ENCODE measurements around the gene IRAG1. TPM values are rescaled to one million over a fixed set of nuclear protein-coding genes. Genes with fewer than 3 reads are reported as not detected.

IRAG1 gene
- total RNA-seq, 2 donors from 2014 or later = 4.2 to 7.3 TPM

- Histone ChIP-seq H3K4me3 (ENCODE audit: low read length) (no peak overlapping the region), H3K9ac (ENCODE audit: extremely low read depth, low read length, poor library complexity, severe bottlenecking) (no peak overlapping the region), H3K4me1 (ENCODE audit: control insufficient read depth, insufficient read depth, low read length) (no peaks in the 10 kb centered on the region), H3K27me3 (ENCODE audit: control insufficient read depth, insufficient read depth, low read length, poor library complexity, severe bottlenecking) (no peaks in the 10 kb centered on the region), H3K36me3 (ENCODE audit: control insufficient read depth, insufficient read depth, low read length) (no peaks in the 10 kb centered on the region), H3K27ac (ENCODE audit: low read depth, low read length) (no peak overlapping the region), H3K9me3 (ENCODE audit: control insufficient read depth, low read length) (no peaks in the 10 kb centered on the region)
- H3K4me1 Mint-ChIP-seq = peaks cover 3% of the 10 kb centered on the region
- no peak for TF ChIP-seq CTCF (conservative IDR thresholded peaks at IDR 0.05)
- no peak overlapping the region for H3K27ac Mint-ChIP-seq
- peaks cover 7% of the 10 kb centered on the region for H3K27me3 Mint-ChIP-seq (ENCODE audit: insufficient read depth)
- DNase-seq = no peak
- H3K36me3 Mint-ChIP-seq (ENCODE audit: low read depth) = no peaks in the 10 kb centered on the region
- H3K4me3 Mint-ChIP-seq = no peak overlapping the region
- H3K9me3 Mint-ChIP-seq = no peaks in the 10 kb centered on the region
Measured at GRCh38 chr11:10725907-10726253, 32.3 kb upstream of the IRAG1 start.

DNA sequence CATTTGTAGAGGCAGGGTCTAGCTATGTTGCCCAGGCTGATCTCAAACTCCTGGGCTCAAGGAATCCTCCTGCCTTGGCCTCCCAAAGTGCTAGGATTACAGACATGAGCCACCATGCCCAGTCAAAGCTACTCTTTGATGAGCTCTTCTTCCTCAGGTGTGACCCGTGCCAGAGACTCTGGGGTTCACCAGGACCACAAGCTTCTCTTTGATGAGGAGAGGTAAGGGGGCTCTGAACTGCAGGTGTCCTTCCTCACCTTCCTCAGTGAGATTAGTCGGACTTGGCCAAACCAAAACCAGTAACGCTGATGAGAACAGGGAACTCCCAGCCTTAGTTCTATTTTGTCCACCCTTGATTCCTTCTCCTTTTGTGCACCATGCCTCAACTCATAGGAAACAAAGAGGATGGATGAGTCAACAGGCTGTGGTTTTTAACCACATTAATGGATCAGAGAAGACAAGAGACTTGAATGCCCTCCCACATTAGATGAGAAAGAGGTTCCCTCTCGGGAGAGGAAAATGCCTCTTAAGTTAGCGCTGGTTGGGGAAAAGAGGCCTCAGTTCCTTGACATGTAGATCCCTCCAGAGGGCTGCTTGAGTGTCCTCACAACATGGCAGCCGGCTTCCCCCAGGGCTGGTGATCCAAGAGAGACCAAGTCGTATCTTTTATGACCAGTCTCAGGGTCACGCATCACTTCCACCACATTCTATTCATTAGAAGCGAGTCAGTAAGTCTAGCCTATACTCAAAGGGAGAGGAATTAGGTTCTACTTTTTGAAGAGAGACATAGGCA, 31.8 kb upstream of the IRAG1 start:
- peaks cover 3% of the 10 kb centered on the region for H3K27me3 Mint-ChIP-seq (ENCODE audit: insufficient read depth)

GRCh38 chr11:10722307-10722706, 28.8 kb upstream of the IRAG1 start:
- Mint-ChIP-seq H3K27ac (no peak overlapping the region), H3K4me3 (no peak overlapping the region), H3K36me3 (ENCODE audit: low read depth) (no peaks in the 10 kb centered on the region), H3K9me3 (no peaks in the 10 kb centered on the region), H3K4me1 (no peaks in the 10 kb centered on the region), H3K27me3 (ENCODE audit: insufficient read depth) (no peaks in the 10 kb centered on the region)
- Histone ChIP-seq H3K4me1 (ENCODE audit: control insufficient read depth, insufficient read depth, low read length) (no peaks in the 10 kb centered on the region), H3K27ac (ENCODE audit: low read depth, low read length) (no peak overlapping the region), H3K27me3 (ENCODE audit: control insufficient read depth, insufficient read depth, low read length, poor library complexity, severe bottlenecking) (no peaks in the 10 kb centered on the region), H3K36me3 (ENCODE audit: control insufficient read depth, insufficient read depth, low read length) (no peaks in the 10 kb centered on the region), H3K9me3 (ENCODE audit: control insufficient read depth, low read length) (no peaks in the 10 kb centered on the region), H3K4me3 (ENCODE audit: low read length) (no peak overlapping the region), H3K9ac (ENCODE audit: extremely low read depth, low read length, poor library complexity, severe bottlenecking) (no peak overlapping the region)
- 89 to 91% methylated on average over 2 to 4 of the region's 4 CpGs for WGBS, 2 experiments (ENCODE audit: insufficient coverage in 1 of 2, insufficient read length in 1 of 2)
- no peak for DNase-seq
- TF ChIP-seq CTCF (conservative IDR thresholded peaks at IDR 0.05) = no peak

More for the DNA sequence above, 31.8 kb upstream of the IRAG1 start:
- no peaks in the 10 kb centered on the region for H3K36me3 Mint-ChIP-seq (ENCODE audit: low read depth)
- Histone ChIP-seq H3K27ac (ENCODE audit: low read depth, low read length) (no peak overlapping the region), H3K27me3 (ENCODE audit: control insufficient read depth, insufficient read depth, low read length, poor library complexity, severe bottlenecking) (no peaks in the 10 kb centered on the region), H3K9me3 (ENCODE audit: control insufficient read depth, low read length) (no peaks in the 10 kb centered on the region), H3K4me1 (ENCODE audit: control insufficient read depth, insufficient read depth, low read length) (no peaks in the 10 kb centered on the region), H3K36me3 (ENCODE audit: control insufficient read depth, insufficient read depth, low read length) (no peaks in the 10 kb centered on the region), H3K9ac (ENCODE audit: extremely low read depth, low read length, poor library complexity, severe bottlenecking) (no peak overlapping the region), H3K4me3 (ENCODE audit: low read length) (no peak overlapping the region)
- H3K4me3 Mint-ChIP-seq = no peak overlapping the region
- 89 to 98% methylated on average over 5 to 9 of the region's 9 CpGs for WGBS, 2 experiments (ENCODE audit: insufficient coverage in 1 of 2, insufficient read length in 1 of 2)
- no peak for TF ChIP-seq CTCF (conservative IDR thresholded peaks at IDR 0.05)
- no peak for DNase-seq
- no peaks in the 10 kb centered on the region for H3K9me3 Mint-ChIP-seq
- H3K27ac Mint-ChIP-seq = no peak overlapping the region
- peaks cover 3% of the 10 kb centered on the region for H3K4me1 Mint-ChIP-seq
